HG02571 (cell line): ENCODE measurements around the gene ZFHX2.
"Not testable (repeated sequence)": the region's sequence is repeated elsewhere in the genome, so short reads cannot be mapped to it uniquely, and the experiment has no call there.

Experiments used
- ATAC-seq: cut with Tn5 transposase; IDR thresholded peaks from one replicate; pipeline ENCODE4 v1.9.1; 2021; ENCODE audit warnings: mild to moderate bottlenecking, moderate library complexity; ENCODE audit not compliant: unreplicated experiment

ZFHX2 gene

DNA sequence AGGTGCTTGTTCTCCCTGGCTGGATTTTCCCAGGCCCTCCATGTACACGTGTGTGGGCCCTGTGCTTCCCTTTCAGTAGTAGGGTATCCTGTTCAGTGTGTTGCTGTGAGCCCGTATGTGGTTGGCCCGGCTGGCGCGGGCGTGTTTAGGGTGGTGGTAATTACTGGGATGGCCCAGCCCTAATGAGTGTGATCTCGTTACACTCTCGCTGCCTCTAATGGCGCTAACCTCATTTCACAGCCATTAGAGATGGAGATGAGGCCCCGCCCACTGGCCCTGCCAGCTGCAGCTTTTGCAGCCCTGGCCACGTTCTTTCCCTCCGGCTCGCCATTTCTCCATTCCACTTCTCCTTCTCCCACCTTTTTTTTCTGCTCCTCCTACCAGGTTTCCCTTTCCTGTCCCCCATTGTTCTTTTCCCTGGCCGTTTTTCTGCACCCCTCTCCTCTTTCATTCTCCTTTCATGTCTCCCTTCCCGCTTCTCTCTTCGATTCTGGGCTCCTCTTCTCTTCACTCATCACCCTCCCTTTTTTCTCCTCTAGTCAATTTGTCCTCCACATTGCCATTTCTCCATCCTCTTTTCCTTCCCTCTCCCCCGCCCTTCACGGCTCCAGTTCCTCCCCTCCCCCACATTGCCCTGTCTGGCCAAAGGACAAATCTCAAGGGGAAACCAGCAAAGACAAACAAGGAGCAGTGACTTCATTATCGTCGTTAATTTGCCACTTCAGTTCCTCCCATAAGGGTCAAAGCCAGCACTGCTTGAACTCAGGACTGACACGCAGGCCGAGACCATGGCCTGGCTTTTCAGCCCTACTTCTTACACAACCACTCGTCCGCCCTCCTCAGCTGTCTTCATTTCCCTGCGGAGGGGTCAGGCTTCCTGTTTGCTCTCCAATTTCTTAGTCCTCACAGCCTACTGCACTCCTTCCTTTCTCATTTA is 6.8 kb downstream of the ZFHX2 start:
- ATAC-seq: no peak

DNA sequence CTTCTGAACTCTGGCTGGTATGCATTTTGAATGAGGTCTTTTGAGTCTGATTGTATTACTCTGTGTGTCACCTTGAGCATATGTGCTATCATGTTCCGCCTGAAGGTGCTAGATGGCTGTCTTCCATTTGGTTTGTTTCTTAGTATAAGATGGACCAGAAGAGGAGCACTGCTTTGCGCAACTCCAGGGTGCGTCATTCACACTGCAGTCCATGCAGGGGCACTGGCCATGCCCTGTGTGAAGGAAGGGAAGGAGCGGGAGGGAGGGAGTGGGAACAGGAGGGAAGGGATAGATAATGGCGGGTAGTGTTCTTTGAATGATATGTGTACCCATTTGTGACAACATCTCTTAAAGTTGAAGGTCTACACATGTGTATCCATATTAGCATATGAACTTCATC is 8.2 kb downstream of the ZFHX2 start:
- no peak for ATAC-seq

DNA sequence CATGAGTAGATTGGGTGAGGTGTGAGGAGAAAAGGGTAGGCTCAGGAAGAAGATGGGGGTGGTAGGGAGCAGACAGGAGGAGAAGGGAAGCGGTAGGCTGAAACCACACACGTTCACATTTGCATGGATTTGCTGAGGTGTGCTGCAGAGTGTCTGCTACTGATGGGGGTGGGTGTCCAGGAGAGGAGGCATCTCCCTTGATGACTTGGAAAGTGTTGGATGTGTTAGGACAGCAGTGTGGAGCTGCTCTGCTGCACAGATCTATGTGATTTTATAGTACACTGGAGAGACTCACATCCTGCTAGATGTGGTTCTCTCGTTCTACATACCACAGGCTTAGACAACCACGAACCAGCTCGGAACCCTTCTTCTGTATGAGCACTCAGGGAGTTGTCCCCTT is 9.3 kb downstream of the ZFHX2 start:
- no peak for ATAC-seq

DNA sequence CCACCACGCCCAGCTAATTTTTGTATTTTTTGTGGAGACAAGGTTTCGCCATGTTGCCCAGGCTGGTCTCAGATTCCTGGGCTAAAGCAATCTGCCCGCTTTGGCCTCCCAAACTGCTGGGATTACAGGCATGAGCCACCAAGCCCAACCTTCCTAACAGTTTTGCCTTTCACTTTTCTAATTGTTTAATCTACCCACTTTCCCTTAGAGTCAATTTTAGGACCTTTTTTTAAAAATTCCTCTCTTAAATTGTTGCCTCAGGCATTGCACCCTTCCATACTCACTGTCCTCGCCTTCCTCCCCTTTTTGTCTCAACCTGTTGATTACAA is 11.5 kb downstream of the ZFHX2 start:
- ATAC-seq: no peak

DNA sequence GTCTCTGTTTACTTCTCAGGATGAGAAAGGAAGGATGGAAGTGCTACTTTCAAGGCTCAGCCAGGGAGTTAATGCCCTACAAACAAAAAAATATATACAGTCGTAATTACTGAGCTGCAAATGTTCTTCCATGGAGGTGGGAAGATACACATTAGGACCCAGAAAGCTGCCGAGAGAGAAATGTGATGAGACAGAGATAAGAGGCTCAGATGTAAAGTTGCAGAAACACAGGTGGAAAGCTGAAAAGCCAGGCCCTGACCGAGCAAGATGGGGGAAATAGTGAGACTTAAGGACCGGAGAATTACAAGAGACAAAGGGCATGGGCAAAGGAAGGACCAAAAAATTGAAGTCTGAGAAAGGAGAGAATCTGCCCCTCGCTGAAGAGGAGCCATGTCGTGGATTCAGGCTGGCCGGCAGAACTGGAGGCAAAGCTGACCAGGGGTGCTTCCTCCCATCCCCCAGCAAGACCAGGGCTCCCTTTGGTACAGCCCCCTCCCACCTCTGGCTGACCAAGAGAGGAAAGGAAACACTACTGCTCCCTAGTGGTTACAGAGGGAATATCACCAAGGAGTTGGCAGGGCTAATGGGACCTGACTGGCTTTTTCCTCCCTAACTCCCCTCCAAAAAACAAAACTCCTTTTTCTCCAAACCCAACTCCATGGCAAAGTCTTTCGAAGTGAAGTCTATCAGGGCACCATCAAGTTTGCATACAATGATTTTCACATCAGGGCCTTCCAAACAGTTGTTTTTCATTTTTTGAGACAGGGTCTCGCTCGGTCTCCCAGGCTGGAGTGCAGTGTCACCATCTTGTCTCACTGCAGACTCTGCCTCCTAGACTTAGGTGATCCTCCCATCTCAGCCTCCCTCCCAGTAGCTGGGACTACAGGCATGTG is 12.1 kb downstream of the ZFHX2 start:
- no peak for ATAC-seq

DNA sequence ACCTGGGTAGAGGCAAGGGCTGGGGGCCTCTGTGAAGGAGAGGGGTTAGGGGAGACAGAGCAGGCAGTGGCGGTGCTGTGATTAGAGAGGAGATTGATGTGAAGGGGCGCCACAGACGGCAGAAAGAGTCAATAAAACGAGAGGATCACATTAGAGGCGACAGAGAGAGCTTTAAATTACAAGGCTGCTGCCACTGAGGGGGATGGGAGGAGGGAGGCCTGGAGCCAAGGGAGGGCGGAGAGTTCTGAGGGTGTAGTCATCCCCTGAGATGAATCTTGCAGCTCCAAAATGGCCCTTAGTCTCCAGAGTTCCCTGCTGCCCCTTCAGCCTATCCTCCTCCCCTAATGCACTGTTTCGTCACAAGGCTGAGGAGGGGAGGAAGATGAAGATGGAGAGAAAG is 12.8 kb downstream of the ZFHX2 start:
- no peak for ATAC-seq

DNA sequence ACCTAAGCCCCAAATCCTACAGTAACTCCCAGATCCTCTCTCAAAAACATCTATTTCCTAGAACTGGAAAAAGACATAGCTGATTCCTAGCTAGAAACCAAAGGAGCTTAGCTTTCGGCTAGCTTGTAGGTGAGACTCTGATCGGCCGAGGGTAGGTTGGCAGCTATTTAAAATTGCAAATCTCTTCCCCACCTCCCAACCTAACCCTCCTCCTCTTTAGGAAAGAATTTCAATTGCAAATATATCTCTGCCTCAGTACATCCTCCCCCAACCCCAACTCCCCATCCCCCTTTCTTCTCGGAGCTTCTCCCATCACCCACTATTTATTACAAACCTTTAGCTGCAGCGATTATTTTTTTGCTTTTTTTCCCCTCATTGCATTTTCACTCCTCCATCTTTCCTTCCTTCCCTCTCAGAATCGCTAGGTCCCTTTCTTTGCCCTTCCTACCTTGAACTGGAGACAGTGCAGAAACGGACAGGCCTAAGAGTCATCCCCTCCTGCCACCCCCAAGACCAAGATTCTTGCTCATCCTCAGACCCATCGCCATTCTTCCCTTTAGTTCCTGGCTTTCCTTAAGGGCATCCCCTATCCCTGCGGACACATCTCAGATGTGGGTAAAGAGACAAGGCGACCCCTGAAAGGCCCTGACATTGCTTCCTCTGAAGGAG is 13.4 kb downstream of the ZFHX2 start:
- no peak for ATAC-seq

DNA sequence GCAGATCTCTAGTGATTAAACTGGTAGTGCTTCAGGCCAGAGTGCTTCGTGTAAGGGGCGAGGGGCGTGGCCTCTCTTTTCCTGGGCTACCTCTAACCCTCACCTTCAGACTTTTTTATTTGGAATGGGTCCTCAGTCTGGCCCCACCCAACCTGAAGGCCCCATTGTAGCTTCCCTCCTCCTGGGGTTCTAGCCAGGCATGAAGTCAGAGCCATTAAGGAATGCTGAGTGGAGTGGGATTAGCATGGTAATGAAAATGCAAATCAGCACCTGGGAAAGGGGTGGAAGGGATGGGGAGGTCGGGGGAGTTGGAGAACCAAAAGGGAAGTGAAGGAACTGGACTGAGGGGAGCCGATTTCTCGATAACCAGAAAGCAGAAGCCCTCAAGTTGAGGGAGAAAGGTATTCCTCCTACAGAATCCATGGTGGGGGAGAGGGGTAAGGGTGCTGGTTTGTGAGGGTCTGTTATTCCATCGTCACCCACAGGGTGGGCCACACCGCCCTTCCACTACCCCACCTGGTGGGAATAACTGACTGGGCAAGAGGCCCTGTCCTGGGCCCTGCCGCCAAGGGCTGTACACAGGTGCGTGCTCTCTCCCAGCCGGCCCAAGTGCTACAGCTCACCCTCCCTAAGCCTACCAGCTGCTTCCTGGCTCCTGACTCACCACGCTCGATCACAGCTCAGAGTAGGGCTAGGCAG is 14.1 kb downstream of the ZFHX2 start:
- no peak for ATAC-seq

DNA sequence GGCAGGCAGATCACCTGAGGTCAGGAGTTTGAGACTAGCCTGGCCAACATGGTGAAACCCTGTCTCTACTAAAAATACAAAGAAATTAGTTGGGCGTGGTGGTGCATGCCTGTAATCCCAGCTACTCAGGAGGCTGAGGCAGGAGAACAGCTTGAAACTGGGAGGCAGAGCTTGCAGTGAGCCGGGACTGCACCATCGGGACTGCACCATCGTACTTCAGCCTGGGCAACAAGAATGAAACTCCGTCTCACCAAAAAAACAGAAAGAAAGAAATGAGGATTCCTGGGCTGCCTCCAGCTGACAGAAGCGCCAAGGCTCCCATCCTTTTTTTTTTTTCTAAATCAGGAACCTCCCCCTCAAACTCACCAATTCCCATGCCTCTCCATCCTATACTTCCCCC is 14.7 kb downstream of the ZFHX2 start:
- not testable (repeated sequence) for ATAC-seq

DNA sequence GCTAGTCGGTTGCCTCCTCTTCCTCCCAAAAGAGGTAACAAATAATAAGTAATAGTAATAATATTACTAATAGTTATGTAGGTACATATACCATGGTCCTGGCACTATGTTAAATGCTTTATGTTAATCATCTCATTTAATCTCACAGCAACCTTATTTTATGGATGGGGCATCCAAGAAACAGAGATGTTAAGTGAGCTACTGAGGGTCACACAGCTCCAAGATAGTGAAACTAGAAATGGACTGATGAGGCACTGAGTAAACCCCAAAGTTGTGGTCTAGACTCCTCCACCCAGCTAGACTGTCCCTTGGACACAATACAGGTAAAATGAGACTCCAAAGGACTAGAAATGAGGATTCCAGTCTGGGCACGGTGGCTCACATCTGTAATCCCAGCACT is 15.1 kb downstream of the ZFHX2 start:
- ATAC-seq: no peak

DNA sequence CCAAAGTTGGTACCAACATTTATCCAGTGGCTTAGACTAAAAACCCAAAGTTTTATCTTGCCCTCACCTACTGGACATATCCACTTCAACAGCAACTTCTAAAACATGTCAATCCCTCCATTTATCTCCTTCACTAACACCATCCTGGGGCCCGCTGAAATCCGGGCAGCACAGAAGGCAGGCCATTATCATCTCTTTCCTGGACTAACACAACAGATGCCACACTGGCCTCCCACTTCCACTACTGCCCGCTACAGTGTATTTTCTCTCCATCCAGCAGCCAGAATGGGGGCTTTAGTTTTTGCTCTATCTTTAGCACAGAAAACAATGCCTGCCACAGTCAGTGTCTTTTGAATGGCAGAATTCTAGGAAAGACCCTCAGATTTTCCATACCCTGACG is 15.6 kb downstream of the ZFHX2 start:
- ATAC-seq: no peak

DNA sequence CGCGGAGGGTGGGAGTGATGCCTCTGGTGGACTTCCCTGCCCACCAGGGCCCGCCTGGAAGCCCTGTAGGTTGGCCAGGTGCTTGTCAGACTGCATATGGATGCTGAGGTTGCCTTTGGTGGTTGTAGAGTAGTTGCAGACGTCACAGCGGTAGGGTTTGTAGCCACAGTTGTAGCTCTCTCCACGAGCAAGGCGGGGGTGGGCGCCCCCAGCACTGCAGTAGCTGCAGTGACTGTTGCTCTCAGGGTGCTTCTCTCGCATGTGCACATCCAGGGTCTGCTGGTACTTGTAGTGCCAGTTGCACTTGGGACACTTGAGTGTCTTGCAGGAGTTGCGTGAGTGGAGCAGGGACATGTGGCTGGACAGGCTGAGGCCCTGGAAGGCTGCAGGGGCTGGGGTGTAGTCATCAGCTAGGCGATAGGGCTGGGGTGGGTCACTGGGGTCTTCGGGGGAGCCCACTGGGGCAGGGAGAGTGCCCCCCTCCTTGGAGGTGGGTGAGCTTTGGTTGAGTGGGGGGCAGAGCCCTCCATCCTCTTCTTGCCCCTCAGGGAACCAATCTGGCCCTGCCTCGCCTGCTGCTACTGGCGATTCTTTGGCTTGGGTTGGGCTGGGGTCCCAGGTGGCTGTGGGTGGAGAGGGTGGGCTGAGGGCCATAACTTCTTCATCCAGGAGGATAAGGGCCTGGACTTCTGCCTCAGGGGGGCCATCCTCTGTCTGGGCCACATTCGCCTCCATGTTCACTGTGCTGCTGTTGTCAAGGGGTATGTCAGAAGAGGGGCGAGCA is 17.7 kb downstream of the ZFHX2 start:
- ATAC-seq: no peak

DNA sequence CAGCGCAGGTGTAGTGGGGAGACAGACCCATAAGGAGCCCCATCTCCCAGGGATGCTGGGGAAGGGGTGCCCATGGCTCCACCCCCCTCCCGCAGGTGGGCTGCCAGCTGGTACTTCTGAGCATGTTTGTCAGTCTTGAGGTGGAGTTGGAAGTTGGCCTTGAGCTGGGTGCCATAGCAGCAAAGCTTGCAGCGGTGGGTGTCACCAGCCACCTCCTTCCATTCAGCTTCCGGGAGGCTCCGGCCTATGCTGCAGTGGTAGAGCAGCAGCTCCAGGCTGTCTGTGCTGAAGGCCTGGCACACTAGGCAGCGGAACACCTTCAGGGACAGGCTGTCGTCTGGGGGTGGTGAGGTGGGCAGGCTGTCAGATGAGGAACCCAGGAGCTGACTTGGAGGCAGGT is 18.9 kb downstream of the ZFHX2 start:
- no peak for ATAC-seq

DNA sequence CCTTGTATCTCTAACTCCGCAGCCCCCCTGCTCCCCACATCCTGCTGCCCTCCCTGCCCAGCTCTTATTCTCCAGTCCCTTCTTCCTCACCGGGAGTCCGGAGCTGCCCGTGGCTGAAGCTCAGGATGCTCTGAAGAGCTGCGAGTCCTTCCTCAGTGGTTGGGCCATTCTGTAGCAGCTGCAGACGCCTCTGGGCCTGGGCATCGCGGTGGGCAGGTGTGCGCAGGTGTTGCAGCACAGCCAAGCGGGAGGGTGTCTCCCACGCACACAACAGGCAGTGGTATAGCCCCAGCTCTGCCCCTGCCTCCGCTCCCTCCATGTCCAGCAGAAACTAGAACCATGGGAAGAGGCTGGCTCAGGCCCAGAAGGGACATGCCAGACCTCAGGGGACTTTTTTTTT is 20.2 kb downstream of the ZFHX2 start:
- ATAC-seq: no peak

DNA sequence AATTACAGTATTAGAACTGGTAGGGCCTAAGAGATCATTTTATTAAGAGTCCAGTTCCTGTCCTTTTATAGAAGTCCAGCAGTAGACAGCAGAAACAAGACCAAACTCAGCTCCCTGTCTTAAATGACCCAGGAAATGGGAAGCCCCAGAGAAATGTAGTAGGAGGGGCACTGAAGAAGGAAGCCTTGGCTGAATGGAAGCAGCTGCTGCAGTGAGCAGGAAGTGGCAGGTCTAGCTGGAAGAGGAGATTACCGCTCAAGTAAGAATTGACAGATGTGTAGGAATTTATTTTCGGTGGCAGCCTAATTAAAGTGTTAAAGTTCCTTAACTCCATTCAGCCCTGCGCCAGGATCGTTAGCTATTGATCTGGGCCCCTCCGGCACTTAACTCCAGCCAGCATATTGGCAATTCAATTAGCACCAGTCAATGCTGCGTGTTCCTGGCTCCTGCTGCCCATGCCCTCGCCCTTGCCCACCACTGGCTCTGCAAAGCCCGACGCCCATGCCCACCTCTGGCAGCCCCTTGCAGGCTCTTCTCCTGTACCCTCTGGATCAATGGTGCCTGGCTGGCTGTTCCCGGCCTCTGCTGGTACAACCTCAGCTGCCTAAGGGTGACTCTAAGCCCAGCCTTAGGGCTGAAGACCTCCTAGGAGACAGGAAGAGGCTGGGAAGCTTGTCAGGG is 21.1 kb downstream of the ZFHX2 start:
- ATAC-seq: no peak

DNA sequence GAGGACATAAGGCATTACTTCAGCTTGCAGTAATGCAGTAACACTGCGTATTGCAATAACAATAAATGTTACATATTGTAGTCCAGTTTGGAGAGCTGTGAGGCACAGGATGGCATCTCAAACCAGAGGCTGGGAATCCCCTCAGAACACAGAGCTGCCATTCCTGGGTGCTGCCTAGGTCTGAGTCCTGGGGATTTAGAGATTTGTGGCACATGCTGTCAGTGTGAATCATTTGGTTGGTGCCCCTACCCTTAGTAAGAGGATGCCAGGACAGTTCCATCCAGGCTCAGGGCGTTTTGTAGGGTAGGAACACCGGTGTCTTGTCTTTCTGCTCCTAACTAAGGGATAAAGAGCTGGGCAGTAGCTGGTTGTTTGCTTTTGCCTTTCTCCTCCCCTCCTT is 22.5 kb downstream of the ZFHX2 start:
- ATAC-seq: no peak

DNA sequence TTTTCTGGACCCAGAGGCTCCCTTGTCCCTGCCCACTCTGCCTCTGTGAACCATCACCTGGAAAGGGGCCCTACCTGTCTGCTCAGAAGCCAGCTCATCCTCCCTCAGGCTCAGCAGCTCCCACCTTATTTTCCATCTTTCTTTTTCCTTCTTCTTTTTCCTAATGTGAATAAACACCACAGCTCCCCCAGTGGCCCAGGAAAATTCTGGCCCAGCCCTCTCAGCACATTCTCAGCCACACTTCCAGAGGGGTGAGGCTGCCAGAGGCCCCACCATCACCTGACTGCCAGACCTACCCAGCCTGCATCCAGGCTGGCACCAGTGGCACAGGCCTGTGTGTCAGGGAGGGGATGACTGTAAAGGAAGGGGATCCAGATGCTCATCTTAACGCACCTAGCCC is 23.0 kb downstream of the ZFHX2 start:
- no peak for ATAC-seq

DNA sequence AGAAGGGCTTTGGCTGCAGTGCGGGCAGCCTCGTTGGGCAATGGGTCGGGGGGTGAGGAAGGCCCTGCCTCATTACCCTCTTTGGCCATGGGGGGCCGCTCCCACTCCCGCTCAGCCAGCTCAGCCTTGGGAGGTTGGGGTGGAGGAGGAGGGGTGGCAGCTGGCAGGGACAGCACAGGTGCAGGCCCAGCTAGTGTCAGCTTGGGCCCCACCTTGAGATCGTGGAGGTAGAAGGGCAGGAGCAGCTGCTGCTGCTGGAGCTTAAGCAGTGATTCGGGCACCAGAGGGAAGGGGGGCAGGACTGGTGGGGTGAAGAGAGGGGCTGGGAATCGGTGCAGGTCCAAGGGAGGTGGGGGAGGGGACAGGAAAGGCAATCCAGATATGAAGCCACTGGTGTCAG is 26.0 kb downstream of the ZFHX2 start:
- ATAC-seq: no peak

DNA sequence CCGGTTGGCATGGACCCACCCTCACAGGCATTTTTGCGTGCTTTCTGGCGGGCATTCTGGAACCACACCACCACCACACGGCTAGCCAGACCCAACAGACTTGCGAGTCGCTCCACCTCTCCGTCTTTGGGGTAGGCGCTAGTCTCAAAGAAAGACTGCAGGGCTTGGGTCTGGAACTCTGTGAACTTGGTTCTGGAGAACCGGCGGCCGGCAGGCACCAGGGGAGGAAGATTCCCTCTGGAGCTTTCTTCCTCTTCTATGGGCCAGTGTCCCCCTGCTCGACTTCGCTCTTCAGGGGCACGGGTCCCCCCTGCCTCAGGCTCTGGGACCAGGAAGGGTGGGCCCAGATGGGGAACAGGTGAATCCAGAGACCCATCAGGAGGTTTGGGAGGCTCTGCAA is 26.6 kb downstream of the ZFHX2 start:
- ATAC-seq: no peak
